NCI-H2196 (cell line): ENCODE results near the gene PLD5.
"Not testable (repeated sequence)": the region's sequence is repeated elsewhere in the genome, so short reads cannot be mapped to it uniquely, and the experiment has no call there.

ENCODE experiments used
- DNase-seq: peaks from one replicate; lab custom pipeline; 2025; ENCODE audit not compliant: unreplicated experiment; lab: John Stamatoyannopoulos, UW

The PLD5 gene

GRCh38 chr1:242179767-242180166 lies 344.7 kb downstream of the PLD5 start:
- not testable (repeated sequence) for DNase-seq

GRCh38 chr1:242178924-242179708 lies 345.4 kb downstream of the PLD5 start:
- no peak for DNase-seq

- DNase-seq, result no peak
These were observed 346.1 kb downstream of the PLD5 start for GRCh38 chr1:242178436-242178835.

GRCh38 chr1:242162140-242162539 lies 362.4 kb downstream of the PLD5 start:
- no peak for DNase-seq

GRCh38 chr1:242147096-242147976 lies 377.2 kb downstream of the PLD5 start:
- DNase-seq, result no peak

GRCh38 chr1:242146652-242147051 lies 377.8 kb downstream of the PLD5 start:
- DNase-seq, result no peak

- DNase-seq, result no peak
These were observed 383.7 kb downstream of the PLD5 start for GRCh38 chr1:242140836-242141235.

- DNase-seq, result no peak
These were observed 384.5 kb downstream of the PLD5 start for GRCh38 chr1:242139986-242140385.

GRCh38 chr1:242139442-242139841 lies 385.1 kb downstream of the PLD5 start:
- DNase-seq, result no peak

GRCh38 chr1:242133796-242134195 lies 390.7 kb downstream of the PLD5 start:
- DNase-seq, result no peak

- DNase-seq, result no peak
These were observed 391.1 kb downstream of the PLD5 start for GRCh38 chr1:242133351-242133750.

GRCh38 chr1:242132121-242132817 lies 392.2 kb downstream of the PLD5 start:
- DNase-seq, result no peak

GRCh38 chr1:242128951-242129502 lies 395.5 kb downstream of the PLD5 start:
- DNase-seq, result no peak

- DNase-seq, result no peak
These were observed 404.1 kb downstream of the PLD5 start for GRCh38 chr1:242120432-242120831.

GRCh38 chr1:242100921-242101320 lies 423.6 kb downstream of the PLD5 start:
- DNase-seq, result no peak

- DNase-seq, result not testable (repeated sequence)
These were observed 427.2 kb downstream of the PLD5 start for GRCh38 chr1:242097283-242097682.

- no peak for DNase-seq
These were observed 431.4 kb downstream of the PLD5 start for GRCh38 chr1:242093116-242093515.

GRCh38 chr1:242089911-242090310 lies 434.6 kb downstream of the PLD5 start:
- DNase-seq, result no peak

- no peak for DNase-seq
These were observed 435.6 kb downstream of the PLD5 start for GRCh38 chr1:242088875-242089274.

- DNase-seq, result no peak
These were observed 437.8 kb downstream of the PLD5 start for GRCh38 chr1:242086706-242087105.

GRCh38 chr1:242086093-242086492 lies 438.4 kb downstream of the PLD5 start:
- no peak for DNase-seq
